Activated B cell treated with CpG ODN at 0.5 μM for 24 hours (primary cell): ENCODE measurements around the gene IL1RN. TPM values are rescaled to one million over a fixed set of nuclear protein-coding genes. Genes with fewer than 3 reads are reported as not detected.

ENCODE experiments used
- ATAC-seq: fragments of 200-7000 bp; cut with Tn5 transposase; one replicate; pipeline ENCODE4 v1.10.0; 2021; ENCODE audit warnings: low read depth, mild to moderate bottlenecking, moderate library complexity
- CTCF ChIA-PET: fragments of 350-600 bp; sonication (Branson Sonifier 250); formaldehyde crosslinking; loops from one replicate; lab custom pipeline; 2021; ENCODE audit warnings: antibody characterized with exemption; lab: Charles Lee
- POLR2A ChIA-PET: fragments of 350-600 bp; sonication (Branson Sonifier 250); formaldehyde crosslinking; loops from one replicate; lab custom pipeline; 2021; ENCODE audit warnings: antibody characterized with exemption; lab: Charles Lee
- DNase-seq: peaks from one replicate; pipeline ENCODE4 v3.0.0; 2022
- H3K27ac Mint-ChIP-seq: one replicate; pipeline ENCODE4 v1.8.0; 2020; ENCODE audit warnings: mixed read lengths
- H3K27me3 Mint-ChIP-seq: one replicate; pipeline ENCODE4 v1.8.0; 2021; ENCODE audit warnings: mixed read lengths
- H3K36me3 Mint-ChIP-seq: one replicate; pipeline ENCODE4 v1.8.0; 2021; ENCODE audit warnings: low read depth, mixed read lengths
- H3K4me1 Mint-ChIP-seq: one replicate; pipeline ENCODE4 v1.8.0; 2021; ENCODE audit warnings: mixed read lengths
- H3K4me3 Mint-ChIP-seq: one replicate; pipeline ENCODE4 v1.8.0; 2020; ENCODE audit warnings: mild to moderate bottlenecking, mixed read lengths
- H3K9me3 Mint-ChIP-seq: one replicate; pipeline ENCODE4 v1.8.0; 2020; ENCODE audit warnings: mixed read lengths
- intact Hi-C: fragments of 100-400 bp; cut with micrococcal nuclease; formaldehyde crosslinking; loops from one replicate; pipeline ENCODE4 v1.15.1; 2024
- total RNA-seq: library from RNA; stranded (reverse); gene quantifications from 2 replicates; pipeline ENCODE4 v1.2.3, GENCODE V29; 2022
- TF ChIP-seq, protein P1 (sequence below): fragments of 200-600 bp; IDR thresholded peaks from one replicate; pipeline ENCODE4 v1.8.0; 2022; ENCODE audit warnings: antibody characterized with exemption, mild to moderate bottlenecking

The IL1RN gene, protein sequence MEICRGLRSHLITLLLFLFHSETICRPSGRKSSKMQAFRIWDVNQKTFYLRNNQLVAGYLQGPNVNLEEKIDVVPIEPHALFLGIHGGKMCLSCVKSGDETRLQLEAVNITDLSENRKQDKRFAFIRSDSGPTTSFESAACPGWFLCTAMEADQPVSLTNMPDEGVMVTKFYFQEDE
- 0.32 TPM in 1 of 2 replicates, not detected in the other for total RNA-seq

DNA sequence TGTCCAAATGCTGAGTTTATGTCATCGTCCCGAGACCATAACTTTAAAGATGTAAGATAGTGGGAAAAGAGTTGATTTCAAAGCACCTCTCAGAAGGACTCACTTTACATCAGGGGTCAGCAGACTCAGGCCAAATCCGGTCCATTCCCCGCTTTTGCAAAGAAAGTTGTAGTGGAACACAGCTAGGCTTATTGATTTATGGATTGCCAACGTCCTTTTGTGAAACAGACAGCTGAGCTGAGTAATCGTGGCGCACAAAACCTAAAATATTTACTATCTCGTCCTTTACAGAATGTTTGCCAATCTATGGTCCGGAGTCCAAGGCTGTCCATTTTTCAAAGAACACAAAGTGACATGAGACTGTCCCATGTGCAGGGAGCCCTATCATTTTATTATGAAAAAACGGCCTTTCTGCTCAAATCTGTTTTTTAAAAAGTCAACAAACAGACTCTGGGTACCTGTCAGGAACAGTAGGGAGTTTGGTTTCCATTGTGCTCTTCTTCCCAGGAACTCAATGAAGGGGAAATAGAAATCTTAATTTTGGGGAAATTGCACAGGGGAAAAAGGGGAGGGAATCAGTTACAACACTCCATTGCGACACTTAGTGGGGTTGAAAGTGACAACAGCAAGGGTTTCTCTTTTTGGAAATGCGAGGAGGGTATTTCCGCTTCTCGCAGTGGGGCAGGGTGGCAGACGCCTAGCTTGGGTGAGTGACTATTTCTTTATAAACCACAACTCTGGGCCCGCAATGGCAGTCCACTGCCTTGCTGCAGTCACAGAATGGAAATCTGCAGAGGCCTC is at the start of gene IL1RN:
IL1RN (plus strand) TSS at position 754 of the 801 bp plus-strand sequence; CDS start at position 781, 27 bp downstream.
- H3K4me1 Mint-ChIP-seq = peaks cover 15% of the 10 kb centered on the region
- ChIA-PET CTCF (interaction anchor here (1.5 kb wide), 1 partner anchor 9 kb away, joined by 5 read pairs; no protein-coding TSS in a partner anchor), POLR2A (interaction anchor here (0.6 kb wide), 1 partner anchor 10 kb away, joined by 5 read pairs; no protein-coding TSS in a partner anchor)
- intact Hi-C loops = no loop called here
- TF ChIP-seq, protein P1, sequence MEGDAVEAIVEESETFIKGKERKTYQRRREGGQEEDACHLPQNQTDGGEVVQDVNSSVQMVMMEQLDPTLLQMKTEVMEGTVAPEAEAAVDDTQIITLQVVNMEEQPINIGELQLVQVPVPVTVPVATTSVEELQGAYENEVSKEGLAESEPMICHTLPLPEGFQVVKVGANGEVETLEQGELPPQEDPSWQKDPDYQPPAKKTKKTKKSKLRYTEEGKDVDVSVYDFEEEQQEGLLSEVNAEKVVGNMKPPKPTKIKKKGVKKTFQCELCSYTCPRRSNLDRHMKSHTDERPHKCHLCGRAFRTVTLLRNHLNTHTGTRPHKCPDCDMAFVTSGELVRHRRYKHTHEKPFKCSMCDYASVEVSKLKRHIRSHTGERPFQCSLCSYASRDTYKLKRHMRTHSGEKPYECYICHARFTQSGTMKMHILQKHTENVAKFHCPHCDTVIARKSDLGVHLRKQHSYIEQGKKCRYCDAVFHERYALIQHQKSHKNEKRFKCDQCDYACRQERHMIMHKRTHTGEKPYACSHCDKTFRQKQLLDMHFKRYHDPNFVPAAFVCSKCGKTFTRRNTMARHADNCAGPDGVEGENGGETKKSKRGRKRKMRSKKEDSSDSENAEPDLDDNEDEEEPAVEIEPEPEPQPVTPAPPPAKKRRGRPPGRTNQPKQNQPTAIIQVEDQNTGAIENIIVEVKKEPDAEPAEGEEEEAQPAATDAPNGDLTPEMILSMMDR = no peak
- H3K36me3 Mint-ChIP-seq = no peaks in the 10 kb centered on the region
- no peaks in the 10 kb centered on the region for H3K27me3 Mint-ChIP-seq
- DNase-seq (no peak), ATAC-seq (no peak)
- no peaks in the 10 kb centered on the region for H3K9me3 Mint-ChIP-seq
- no peak within 1 kb of the TSS for H3K27ac Mint-ChIP-seq
- H3K4me3 Mint-ChIP-seq = no peak within 1 kb of the TSS

DNA sequence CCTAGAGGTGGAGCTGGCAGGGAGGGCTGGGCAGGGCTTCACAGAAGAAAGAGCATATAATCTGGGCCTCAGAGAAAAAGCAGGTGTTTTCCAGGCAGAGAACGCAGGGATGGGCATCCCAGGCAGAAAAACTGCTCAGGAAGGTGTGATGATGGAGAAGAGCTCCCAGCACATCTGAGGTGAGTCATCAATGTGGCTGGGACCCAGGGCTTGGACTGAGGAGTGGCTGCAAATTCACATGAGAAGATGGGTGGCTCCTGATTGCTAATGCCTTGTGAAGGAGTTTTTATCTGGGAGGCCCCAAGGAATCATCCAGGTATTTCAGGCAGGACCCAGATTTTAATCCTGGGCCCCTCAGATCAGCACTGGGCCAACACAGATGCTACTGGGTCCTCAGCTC is 49.5 kb upstream of the IL1RN start:
- Mint-ChIP-seq H3K27ac (no peak overlapping the region), H3K27me3 (peaks cover 25% of the 10 kb centered on the region)
- POLR2A ChIA-PET = no interaction called here

DNA sequence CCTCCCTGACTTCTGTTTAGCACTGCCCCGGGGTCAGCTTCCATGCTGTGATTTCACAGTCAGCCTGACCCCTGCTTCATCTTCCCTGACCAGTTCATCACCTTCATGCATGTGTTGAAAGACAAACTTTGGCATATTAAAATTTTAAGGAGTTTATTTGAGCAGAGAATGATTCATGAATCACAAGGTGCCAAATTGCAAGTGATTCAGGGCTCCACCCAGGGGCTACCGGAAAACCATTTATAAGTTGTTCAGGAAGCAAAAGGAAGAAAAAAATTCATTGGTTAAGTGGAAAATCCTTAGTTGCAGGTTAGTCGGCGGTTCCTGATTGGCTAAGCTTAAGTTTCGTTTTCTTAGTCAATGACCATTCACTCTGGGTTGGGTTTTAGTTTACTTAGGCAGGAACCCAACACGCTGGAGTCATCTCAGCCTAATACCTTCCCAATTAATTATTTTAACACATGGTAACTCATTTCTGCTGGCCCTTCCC is 49.0 kb upstream of the IL1RN start:
- Mint-ChIP-seq H3K9me3 (no peaks in the 10 kb centered on the region), H3K36me3 (no peaks in the 10 kb centered on the region), H3K4me1 (no peaks in the 10 kb centered on the region), H3K27me3 (peaks cover 25% of the 10 kb centered on the region), H3K27ac (no peak overlapping the region), H3K4me3 (no peak overlapping the region)
- intact Hi-C loops = no loop called here
- DNase-seq = no peak
- ChIA-PET CTCF (interaction anchor here (1.2 to 3.2 kb wide), 2 partner anchors 60 to 121 kb away, joined by 5 to 32 read pairs; no protein-coding TSS in a partner anchor), POLR2A (no interaction called here)
- no peak for ATAC-seq
- TF ChIP-seq, protein P1 = no peak

More for the DNA sequence above, 49.5 kb upstream of the IL1RN start:
- H3K9me3 Mint-ChIP-seq = no peaks in the 10 kb centered on the region
- ATAC-seq (no peak), DNase-seq (no peak)
- no peaks in the 10 kb centered on the region for H3K4me1 Mint-ChIP-seq
- intact Hi-C loops = no loop called here
- H3K36me3 Mint-ChIP-seq = no peaks in the 10 kb centered on the region
- no peak overlapping the region for H3K4me3 Mint-ChIP-seq
- TF ChIP-seq, protein P1 = no peak
- CTCF ChIA-PET = interaction anchor here (0.6 to 1.2 kb wide), 2 partner anchors 60 to 284 kb away, joined by 3 to 5 read pairs; no protein-coding TSS in a partner anchor

DNA sequence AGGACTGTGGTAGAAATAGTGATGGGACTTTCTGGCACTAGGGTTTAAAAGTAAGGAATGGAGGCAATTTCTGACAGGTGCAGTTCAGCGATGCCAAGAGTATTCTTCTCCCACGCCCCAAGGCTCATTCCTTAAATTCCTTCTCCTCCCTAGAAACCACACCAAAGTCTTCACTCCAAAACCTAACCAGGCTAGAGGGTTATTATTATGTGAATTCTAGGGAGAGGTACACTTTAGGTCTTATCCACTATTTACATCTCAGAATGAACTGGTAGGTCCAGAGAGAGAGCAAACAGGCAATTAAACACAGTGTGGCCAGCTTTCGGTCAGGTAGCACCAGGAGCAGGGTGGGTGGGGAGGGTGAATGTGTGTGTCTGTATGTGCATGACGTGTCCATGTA is 48.3 kb upstream of the IL1RN start:
- Mint-ChIP-seq H3K4me1 (no peaks in the 10 kb centered on the region), H3K9me3 (no peaks in the 10 kb centered on the region), H3K27me3 (peaks cover 24% of the 10 kb centered on the region), H3K36me3 (no peaks in the 10 kb centered on the region), H3K27ac (no peak overlapping the region), H3K4me3 (no peak overlapping the region)
- DNase-seq (no peak), ATAC-seq (no peak)
- TF ChIP-seq, protein P1 = no peak
- CTCF ChIA-PET = interaction anchor here (1.2 to 3.2 kb wide), 6 partner anchors 9 to 169 kb away, joined by 3 to 32 read pairs (median 5); no protein-coding TSS in a partner anchor
- intact Hi-C loops = no loop called here
- POLR2A ChIA-PET = no interaction called here
